HepG2 (cell line): ENCODE data around the gene SLC39A2. TPM values are rescaled to one million over a fixed set of nuclear protein-coding genes. Genes with fewer than 3 reads are reported as not detected.

Experiments used
- ATAC-seq: fragments of 200-7000 bp; cut with Tn5 transposase; 3 replicates; pipeline ENCODE4 v1.9.1; 2020; ENCODE audit warnings: mild to moderate bottlenecking, moderate library complexity
- BruUV-seq: library from RNA; stranded (reverse); fragments of 400-500 nt; replicated peaks from 2 replicates; lab custom pipeline; 2021; lab: Mats Ljungman, UMichigan
- CTCF ChIA-PET: fragments of 300-600 bp; formaldehyde crosslinking; extraction: SDS; loops from one replicate; lab custom pipeline; 2021; ENCODE audit warnings: low total read pairs, inconsistent platforms, low intra/inter-chr PET ratio; lab: Yijun Ruan, JAX
- POLR2A ChIA-PET: fragments of 350-600 bp; sonication (Branson Sonifier 250); formaldehyde crosslinking; loops from one replicate; lab custom pipeline; 2020; ENCODE audit warnings: antibody characterized with exemption, inconsistent platforms; lab: Yijun Ruan, JAX
- DNase-seq: peaks from one replicate; pipeline ENCODE4 v3.0.0-alpha.2; 2015; ENCODE audit warnings: low spot score
- FAIRE-seq: peaks from 3 replicates; lab custom pipeline; 2011; peaks lifted over from hg19 to GRCh38; lab: Jason Lieb, UNC
- H2AFZ ChIP-seq: one replicate; pipeline ENCODE4 v1.6.1; 2011; ENCODE audit warnings: low read length, inconsistent platforms
- H3K27ac ChIP-seq: fragments of 300-600 bp; 3 replicates; pipeline ENCODE4 v1.8.0; 2011; ENCODE audit warnings: mixed run types, mild to moderate bottlenecking, mixed read lengths, low read length, inconsistent platforms; ENCODE audit not compliant: insufficient read depth; ENCODE audit errors: extremely low read length
- H3K27me3 ChIP-seq, 2 experiments: fragments of 200-600 bp in 1 of 2; 2 replicates in 1 of 2; 3 replicates in 1 of 2; pipeline versions ENCODE4 v1.6.0 to v1.8.0; 2011; ENCODE audit warnings: low read length in 2 of 2, mild to moderate bottlenecking in 2 of 2, moderate library complexity in 2 of 2, inconsistent platforms in 1 of 2; ENCODE audit not compliant: insufficient read depth in 2 of 2, control insufficient read depth in 1 of 2
- H3K36me3 ChIP-seq, 2 experiments: fragments of 200-600 bp in 1 of 2; replicated peaks in 1 of 2; 2 replicates in 1 of 2; 3 replicates in 1 of 2; pipeline versions ENCODE4 v1.5.1 to v1.8.0; 2011; ENCODE audit warnings: low read length in 2 of 2, inconsistent platforms in 1 of 2; ENCODE audit not compliant: insufficient read depth in 2 of 2, control insufficient read depth in 1 of 2
- H3K4me1 ChIP-seq: 2 replicates; pipeline ENCODE4 v1.5.1; 2012; ENCODE audit warnings: low read length, inconsistent platforms; ENCODE audit not compliant: insufficient read depth
- H3K4me2 ChIP-seq: 2 replicates; pipeline ENCODE4 v1.6.0; 2011; ENCODE audit warnings: low read depth, low read length, inconsistent platforms
- H3K4me3 ChIP-seq, 3 experiments: fragments of 200-600 bp in 1 of 3; sonication (generic), shearing (Covaris generic) in 1 of 3; replicated peaks in 1 of 3; 2 replicates each; pipeline ENCODE4 v1.5.1; 2011 to 2016; ENCODE audit warnings: low read length in 3 of 3, inconsistent platforms in 2 of 3, low read depth in 2 of 3, mild to moderate bottlenecking in 2 of 3, control low read depth in 1 of 3, mixed read lengths in 1 of 3; ENCODE audit not compliant: insufficient read depth in 1 of 3
- H3K79me2 ChIP-seq: one replicate; pipeline ENCODE4 v1.6.1; 2011; ENCODE audit warnings: low read length, inconsistent platforms; ENCODE audit not compliant: insufficient read depth
- H3K9ac ChIP-seq: 2 replicates; pipeline ENCODE4 v1.6.0; 2011; ENCODE audit warnings: mild to moderate bottlenecking, low read depth, low read length, inconsistent platforms; ENCODE audit not compliant: insufficient read depth
- H3K9me3 ChIP-seq: 2 replicates; pipeline ENCODE4 v1.5.1; 2012; ENCODE audit warnings: mild to moderate bottlenecking, low read length
- H4K20me1 ChIP-seq: 2 replicates; pipeline ENCODE4 v1.6.0; 2011; ENCODE audit warnings: inconsistent platforms, mild to moderate bottlenecking, low read length, moderate library complexity; ENCODE audit not compliant: insufficient read depth
- ASH2L ChIP-seq: fragments of 300-600, 200-600 bp; sonication (generic); IDR thresholded peaks from 2 replicates; pipeline ENCODE4 v1.7.0; 2017; ENCODE audit warnings: low read depth, mild to moderate bottlenecking, moderate library complexity, mixed read lengths, low read length; ENCODE audit not compliant: insufficient read length
- REXO4 ChIP-seq: sonication (generic); formaldehyde crosslinking; IDR thresholded peaks from 2 replicates; pipeline ENCODE4 v1.8.0; 2022; ENCODE audit warnings: missing genetic modification reagents, mild to moderate bottlenecking, borderline replicate concordance
- SOX13 ChIP-seq, 3 experiments: fragments of 450-650 bp in 1 of 3; sonication (generic) in 1 of 3; formaldehyde crosslinking in 1 of 3; IDR thresholded peaks in 2 of 3; conservative IDR thresholded peaks in 1 of 3; 2 replicates each; pipeline versions ENCODE4 v1.5.0 to v1.6.1; 2016 to 2020; ENCODE audit warnings: antibody characterized with exemption in 1 of 3, mild to moderate bottlenecking in 1 of 3, missing compliant biosample characterization in 1 of 3, missing genetic modification reagents in 1 of 3, moderate library complexity in 1 of 3
- THAP11 ChIP-seq: IDR thresholded peaks from 2 replicates; pipeline ENCODE4 v1.6.1; 2016; ENCODE audit warnings: missing biosample characterization, missing genetic modification reagents
- ZBTB7B ChIP-seq: sonication (generic); formaldehyde crosslinking; IDR thresholded peaks from 2 replicates; pipeline ENCODE4 v1.4.0; 2020; ENCODE audit warnings: missing genetic modification reagents
- ZNF138 ChIP-seq: sonication (generic); formaldehyde crosslinking; IDR thresholded peaks from 2 replicates; pipeline ENCODE4 v1.5.0; 2020; ENCODE audit warnings: mild to moderate bottlenecking, low read depth, missing genetic modification reagents
- ZNF543 ChIP-seq: sonication (generic); formaldehyde crosslinking; IDR thresholded peaks from 2 replicates; pipeline ENCODE4 v1.4.0; 2020; ENCODE audit warnings: mild to moderate bottlenecking, missing genetic modification reagents
- ZNF746 ChIP-seq: sonication (generic); formaldehyde crosslinking; IDR thresholded peaks from 2 replicates; pipeline ENCODE4 v1.8.0; 2022; ENCODE audit warnings: mild to moderate bottlenecking, missing genetic modification reagents
- WGBS: methylation state at CpG from one replicate; pipeline ENCODE4 v1.1.6; 2017; ENCODE audit warnings: low lambda C conversion rate; 5-methylcytosine and 5-hydroxymethylcytosine counted together
- in situ Hi-C: cut with HindIII; loops from 2 replicates; pipeline ENCODE4 v1.10.0; 2017; ENCODE audit warnings: low pct_unique_long_range_greater_than_20kb; ENCODE audit not compliant: extremely low pct_ligation_motif_present
- intact Hi-C: fragments of 100-400 bp; cut with micrococcal nuclease; formaldehyde crosslinking; loops from one replicate; pipeline ENCODE4 v1.10.0; 2022; ENCODE audit not compliant: unreplicated experiment
- polyA plus RNA-seq, 8 experiments: library from polyadenylated mRNA; depleted of rRNA in 3 of 8; stranded (reverse) in 7 of 8; unstranded in 1 of 8; fragments of >200 nt; fragmentation: Illumina TruSeq in 4 of 8; extraction: Trizol in 4 of 8; gene quantifications; 2 replicates each; pipeline versions ENCODE4 v1.2.1 to v1.2.3, GENCODE V29; 2011 to 2016; ENCODE audit warnings: low read depth in 4 of 8, missing spikeins in 1 of 8, mixed read lengths in 1 of 8; ENCODE audit not compliant: insufficient read depth in 1 of 8
- total RNA-seq, 5 experiments: library from RNA; depleted of rRNA; stranded (reverse); fragments of >200 nt; fragmentation: Illumina TruSeq; extraction: Trizol; gene quantifications; 2 replicates each; pipeline ENCODE4 v1.2.3, GENCODE V29; 2016; ENCODE audit warnings: low read depth in 1 of 5
- TF ChIP-seq, protein P1 (sequence below): IDR thresholded peaks from 2 replicates; pipeline ENCODE4 v1.6.1; 2016; ENCODE audit warnings: control low read depth

SLC39A2 gene
- total and polyA plus RNA-seq, 2 of the 13 experiments (the other 11 are each of a cell fraction or from before 2014, with no cell fraction given) = 0.08 to 0.11 TPM

- DNase-seq (no peak), FAIRE-seq (no peak), ATAC-seq (no peak)
- H2AFZ ChIP-seq = no peak overlapping the region
- peaks cover 44% of the 10 kb centered on the region for H3K4me1 ChIP-seq
- POLR2A ChIA-PET = no interaction called here
- H3K4me2 ChIP-seq = no peak overlapping the region
- intact Hi-C loops = no loop called here
- 96% methylated on average over 3 of the region's 3 CpGs for WGBS
- CTCF ChIA-PET = interaction anchor here (1.3 kb wide), 1 partner anchor 119 kb away, joined by 4 read pairs; no protein-coding TSS in a partner anchor
- no peak overlapping the region for H3K27ac ChIP-seq
- no peaks in the 10 kb centered on the region for H3K79me2 ChIP-seq
- BruUV-seq = no TSS peak
- H3K9me3 ChIP-seq = no peaks in the 10 kb centered on the region
- H4K20me1 ChIP-seq = no peaks in the 10 kb centered on the region
- H3K27me3 ChIP-seq = peaks cover 0 to 22% of the 10 kb centered on the region in 2 experiments; a peak in 3 of 5 replicates
- H3K9ac ChIP-seq = no peak overlapping the region
- H3K36me3 ChIP-seq = no peaks in the 10 kb centered on the region
- TF ChIP-seq, protein P1, sequence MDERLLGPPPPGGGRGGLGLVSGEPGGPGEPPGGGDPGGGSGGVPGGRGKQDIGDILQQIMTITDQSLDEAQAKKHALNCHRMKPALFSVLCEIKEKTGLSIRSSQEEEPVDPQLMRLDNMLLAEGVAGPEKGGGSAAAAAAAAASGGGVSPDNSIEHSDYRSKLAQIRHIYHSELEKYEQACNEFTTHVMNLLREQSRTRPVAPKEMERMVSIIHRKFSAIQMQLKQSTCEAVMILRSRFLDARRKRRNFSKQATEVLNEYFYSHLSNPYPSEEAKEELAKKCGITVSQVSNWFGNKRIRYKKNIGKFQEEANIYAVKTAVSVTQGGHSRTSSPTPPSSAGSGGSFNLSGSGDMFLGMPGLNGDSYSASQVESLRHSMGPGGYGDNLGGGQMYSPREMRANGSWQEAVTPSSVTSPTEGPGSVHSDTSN (CRISPR knock-in tag) = no peak
- TF ChIP-seq ZNF543 (CRISPR knock-in tag) (no peak), ZNF138 (CRISPR knock-in tag) (no peak), SOX13 (IDR thresholded peaks at IDR 0.05) (no peak), SOX13 (CRISPR knock-in tag; conservative IDR thresholded peaks at IDR 0.05 in 1 of 2, IDR thresholded peaks at IDR 0.05 in 1 of 2) (no peak), ZBTB7B (CRISPR knock-in tag) (no peak), REXO4 (no peak), THAP11 (CRISPR knock-in tag) (no peak), ASH2L (no peak), ZNF746 (CRISPR knock-in tag) (no peak)
- in situ Hi-C loops = loop anchor here (10.0 kb wide), 1 partner anchor 509 kb away; the partner anchor contains the start of genes PIP4P1 and PNP
- H3K4me3 ChIP-seq = no peak overlapping the region
These were observed 25.6 kb upstream of the SLC39A2 start for GRCh38 chr14:20973501-20973900.
